ENCODE data around the gene GSX1. TPM values are rescaled to one million over a fixed set of nuclear protein-coding genes. Genes with fewer than 3 reads are reported as not detected.
A peak's percentile ranks its signal among the peaks of the same experiment; 100 is the strongest.

GSX1 gene
- total and polyA plus RNA-seq, 2 experiments from 2014 or later, result not detected

DNA sequence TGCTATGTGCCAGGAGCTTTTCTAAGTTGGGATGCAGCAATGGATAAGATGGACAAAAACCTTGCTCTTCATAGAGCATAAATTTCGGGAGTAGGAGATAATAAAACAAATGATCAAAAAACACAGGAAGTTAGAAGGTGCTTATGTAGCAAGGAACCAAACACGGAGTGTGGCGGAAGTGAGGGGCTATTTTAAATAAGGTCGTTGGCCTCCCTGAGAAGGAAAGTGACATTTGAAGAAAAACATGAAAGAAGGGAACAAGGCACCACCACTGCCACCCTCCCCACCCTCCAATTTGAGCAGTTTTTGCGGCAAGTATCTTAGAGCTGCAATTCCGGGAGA, 3.2 kb upstream of the GSX1 start:
- TF ChIP-seq EZH2phosphoT487 (IDR thresholded peaks at IDR 0.05; ENCODE audit: low read depth, severe bottlenecking, unreplicated experiment) (no peak), EZH2 (IDR thresholded peaks at IDR 0.05; ENCODE audit: borderline replicate concordance) (no peak)
- TF ChIP-seq, protein P1, sequence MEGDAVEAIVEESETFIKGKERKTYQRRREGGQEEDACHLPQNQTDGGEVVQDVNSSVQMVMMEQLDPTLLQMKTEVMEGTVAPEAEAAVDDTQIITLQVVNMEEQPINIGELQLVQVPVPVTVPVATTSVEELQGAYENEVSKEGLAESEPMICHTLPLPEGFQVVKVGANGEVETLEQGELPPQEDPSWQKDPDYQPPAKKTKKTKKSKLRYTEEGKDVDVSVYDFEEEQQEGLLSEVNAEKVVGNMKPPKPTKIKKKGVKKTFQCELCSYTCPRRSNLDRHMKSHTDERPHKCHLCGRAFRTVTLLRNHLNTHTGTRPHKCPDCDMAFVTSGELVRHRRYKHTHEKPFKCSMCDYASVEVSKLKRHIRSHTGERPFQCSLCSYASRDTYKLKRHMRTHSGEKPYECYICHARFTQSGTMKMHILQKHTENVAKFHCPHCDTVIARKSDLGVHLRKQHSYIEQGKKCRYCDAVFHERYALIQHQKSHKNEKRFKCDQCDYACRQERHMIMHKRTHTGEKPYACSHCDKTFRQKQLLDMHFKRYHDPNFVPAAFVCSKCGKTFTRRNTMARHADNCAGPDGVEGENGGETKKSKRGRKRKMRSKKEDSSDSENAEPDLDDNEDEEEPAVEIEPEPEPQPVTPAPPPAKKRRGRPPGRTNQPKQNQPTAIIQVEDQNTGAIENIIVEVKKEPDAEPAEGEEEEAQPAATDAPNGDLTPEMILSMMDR (IDR thresholded peaks at IDR 0.05; ENCODE audit: poor library complexity), result no peak
- H4K20me1 ChIP-seq (ENCODE audit: insufficient read depth, poor library complexity, severe bottlenecking), result no peaks in the 10 kb centered on the region
- H3K4me3 ChIP-seq, result no peak overlapping the region
- H3K4me2 ChIP-seq, result peak overlapping the region; percentile 73
- H3K4me1 ChIP-seq (ENCODE audit: insufficient read depth), result peaks cover 6% of the 10 kb centered on the region
- no peaks in the 10 kb centered on the region for H3K9me3 ChIP-seq (ENCODE audit: low read depth)
- no peaks in the 10 kb centered on the region for H3K36me3 ChIP-seq (replicated peaks; ENCODE audit: insufficient read depth, low read depth)
- WGBS (ENCODE audit: low lambda C conversion rate, missing lambda C conversion rate), result 25% methylated on average over 6 of the region's 6 CpGs
- H3K9me2 ChIP-seq (replicated peaks; ENCODE audit: insufficient read depth), result no peaks in the 10 kb centered on the region
- H3K27ac ChIP-seq, result no peak overlapping the region
- DNase-seq (ENCODE audit: low spot score), result no peak
- H3K79me2 ChIP-seq, result no peaks in the 10 kb centered on the region
- H3K27me3 ChIP-seq, result peaks cover 82% of the 10 kb centered on the region
- H2AFZ ChIP-seq, result no peak overlapping the region

DNA sequence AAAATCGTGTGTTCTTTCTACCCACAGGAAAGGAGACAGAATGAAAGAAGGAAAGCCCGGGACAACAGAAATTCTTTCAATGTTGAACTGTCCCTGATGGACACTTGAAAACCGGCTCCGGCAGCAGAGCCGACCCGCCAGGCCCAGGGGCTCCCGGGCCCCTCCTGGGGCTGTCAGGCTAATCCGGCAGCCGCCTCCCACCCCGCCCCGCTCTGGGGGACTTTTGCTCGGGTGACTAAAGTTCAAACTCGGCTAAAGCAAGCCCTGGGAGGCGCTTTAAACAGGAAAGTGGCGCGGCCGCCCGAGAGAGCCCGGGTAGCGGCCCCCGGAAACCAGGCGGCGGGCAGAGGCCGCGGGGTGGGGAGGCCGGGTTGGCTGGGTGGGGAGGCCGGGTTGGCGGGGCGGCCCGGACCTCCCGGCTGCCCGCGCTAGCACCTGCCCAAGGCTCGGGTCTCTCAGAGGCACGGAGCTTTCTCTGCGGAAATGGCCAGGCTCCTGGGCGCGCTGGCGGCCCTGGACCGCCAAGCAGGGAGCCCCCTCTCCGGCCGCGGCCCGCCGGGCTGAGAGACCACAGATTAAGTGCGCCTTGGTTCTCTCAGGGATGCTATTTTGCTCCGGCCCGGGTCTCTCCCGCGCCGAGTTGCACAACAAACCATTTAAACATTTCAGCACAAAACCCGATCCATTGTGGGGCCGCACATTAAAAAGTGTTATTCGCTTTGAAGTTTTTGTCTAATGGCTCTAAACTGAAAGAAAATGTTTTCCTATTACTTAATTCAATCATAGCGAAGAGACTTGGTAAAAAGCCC, 2.6 kb upstream of the GSX1 start:
- Histone ChIP-seq H3K4me2 (peak overlapping the region; percentile 73), H3K9me2 (replicated peaks; ENCODE audit: insufficient read depth) (no peaks in the 10 kb centered on the region), H3K27me3 (peaks cover 85% of the 10 kb centered on the region), H3K36me3 (replicated peaks; ENCODE audit: insufficient read depth, low read depth) (no peaks in the 10 kb centered on the region), H3K79me2 (no peaks in the 10 kb centered on the region), H3K27ac (no peak overlapping the region), H4K20me1 (ENCODE audit: insufficient read depth, poor library complexity, severe bottlenecking) (no peaks in the 10 kb centered on the region), H2AFZ (no peak overlapping the region), H3K4me1 (ENCODE audit: insufficient read depth) (peaks cover 6% of the 10 kb centered on the region), H3K9me3 (ENCODE audit: low read depth) (no peaks in the 10 kb centered on the region), H3K4me3 (peak overlapping the region; percentile 5)
- WGBS (ENCODE audit: low lambda C conversion rate, missing lambda C conversion rate), result 4% methylated on average over 44 of the region's 55 CpGs
- TF ChIP-seq EZH2phosphoT487 (IDR thresholded peaks at IDR 0.05; ENCODE audit: low read depth, severe bottlenecking, unreplicated experiment) (peak; percentile 72), EZH2 (IDR thresholded peaks at IDR 0.05; ENCODE audit: borderline replicate concordance) (peak; percentile 89)
- TF ChIP-seq, protein P1 (IDR thresholded peaks at IDR 0.05; ENCODE audit: poor library complexity), result no peak
- DNase-seq (ENCODE audit: low spot score), result no peak

DNA sequence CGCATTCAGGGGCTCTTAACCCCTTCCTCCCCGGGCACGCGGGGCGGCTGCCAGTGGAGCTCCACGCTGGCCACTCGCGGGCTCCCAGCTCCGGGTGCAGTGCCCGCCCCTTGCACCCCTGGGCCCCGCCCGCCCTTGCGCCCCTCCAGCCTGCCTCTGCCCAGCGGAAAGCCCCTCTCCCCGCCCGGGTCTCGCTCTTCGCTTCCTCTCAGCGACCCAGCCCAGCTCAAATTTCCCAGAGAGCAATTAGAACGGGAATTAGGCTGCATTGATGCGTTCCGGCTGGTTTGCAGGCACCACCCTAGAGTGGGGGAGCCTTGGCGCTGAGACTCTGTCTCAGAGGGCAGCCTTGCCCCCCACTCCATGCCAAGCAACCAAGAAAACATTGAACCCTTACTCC, 1.8 kb upstream of the GSX1 start:
- H3K4me2 ChIP-seq, result peak overlapping the region; percentile 60
- H3K79me2 ChIP-seq, result no peaks in the 10 kb centered on the region
- peaks cover 94% of the 10 kb centered on the region for H3K27me3 ChIP-seq
- H4K20me1 ChIP-seq (ENCODE audit: insufficient read depth, poor library complexity, severe bottlenecking), result no peaks in the 10 kb centered on the region
- H3K4me3 ChIP-seq, result no peak overlapping the region
- H2AFZ ChIP-seq, result no peak overlapping the region
- no peak for DNase-seq (ENCODE audit: low spot score)
- H3K27ac ChIP-seq, result no peak overlapping the region
- H3K36me3 ChIP-seq (replicated peaks; ENCODE audit: insufficient read depth, low read depth), result no peaks in the 10 kb centered on the region
- no peaks in the 10 kb centered on the region for H3K9me2 ChIP-seq (replicated peaks; ENCODE audit: insufficient read depth)
- H3K4me1 ChIP-seq (ENCODE audit: insufficient read depth), result peaks cover 6% of the 10 kb centered on the region
- 7% methylated on average over 22 of the region's 23 CpGs for WGBS (ENCODE audit: low lambda C conversion rate, missing lambda C conversion rate)
- TF ChIP-seq EZH2phosphoT487 (IDR thresholded peaks at IDR 0.05; ENCODE audit: low read depth, severe bottlenecking, unreplicated experiment) (no peak), EZH2 (IDR thresholded peaks at IDR 0.05; ENCODE audit: borderline replicate concordance) (no peak)
- TF ChIP-seq, protein P1 (IDR thresholded peaks at IDR 0.05; ENCODE audit: poor library complexity), result no peak
- H3K9me3 ChIP-seq (ENCODE audit: low read depth), result no peaks in the 10 kb centered on the region

All from hepatocyte (in vitro differentiated cells).